ENCODE data around the gene CYGB. TPM values are rescaled to one million over a fixed set of nuclear protein-coding genes. Genes with fewer than 3 reads are reported as not detected.

CYGB gene
- under 1 TPM; 0.26 to 0.66 (median 0.33) TPM for total RNA-seq (2021; fragmentation: NEBNext Ultra II Directional; extraction: Animal tissue kit (Norgen Biotek cat#: 25700))
- long read RNA-seq, partial matches to known transcripts, result 1 of 1 reads
- long read RNA-seq, other reads (novel, unspliced or antisense), result 0 of 1 reads

- TF ChIP-seq CTCF (IDR thresholded peaks at IDR 0.05), result no peak
- Mint-ChIP-seq H3K4me1 (ENCODE audit: low read depth) (peaks cover 13% of the 10 kb centered on the region), H3K4me3 (no peak within 1 kb of the TSS), H3K27ac (no peak within 1 kb of the TSS), H3K27me3 (ENCODE audit: insufficient read depth) (peaks cover 24% of the 10 kb centered on the region), H3K36me3 (ENCODE audit: low read depth) (no peaks in the 10 kb centered on the region), H3K9me3 (no peaks in the 10 kb centered on the region)
- no peak for DNase-seq
Observed at GRCh38 chr17:76537578-76538280, at the start of gene CYGB. CYGB (minus strand) TSS chr17:76537709; CDS start chr17:76537542, 167 bp downstream.

GRCh38 chr17:76586741-76587487, 49.4 kb upstream of the CYGB start:
- peaks cover 26% of the 10 kb centered on the region for H3K27me3 Mint-ChIP-seq (ENCODE audit: insufficient read depth)

DNA sequence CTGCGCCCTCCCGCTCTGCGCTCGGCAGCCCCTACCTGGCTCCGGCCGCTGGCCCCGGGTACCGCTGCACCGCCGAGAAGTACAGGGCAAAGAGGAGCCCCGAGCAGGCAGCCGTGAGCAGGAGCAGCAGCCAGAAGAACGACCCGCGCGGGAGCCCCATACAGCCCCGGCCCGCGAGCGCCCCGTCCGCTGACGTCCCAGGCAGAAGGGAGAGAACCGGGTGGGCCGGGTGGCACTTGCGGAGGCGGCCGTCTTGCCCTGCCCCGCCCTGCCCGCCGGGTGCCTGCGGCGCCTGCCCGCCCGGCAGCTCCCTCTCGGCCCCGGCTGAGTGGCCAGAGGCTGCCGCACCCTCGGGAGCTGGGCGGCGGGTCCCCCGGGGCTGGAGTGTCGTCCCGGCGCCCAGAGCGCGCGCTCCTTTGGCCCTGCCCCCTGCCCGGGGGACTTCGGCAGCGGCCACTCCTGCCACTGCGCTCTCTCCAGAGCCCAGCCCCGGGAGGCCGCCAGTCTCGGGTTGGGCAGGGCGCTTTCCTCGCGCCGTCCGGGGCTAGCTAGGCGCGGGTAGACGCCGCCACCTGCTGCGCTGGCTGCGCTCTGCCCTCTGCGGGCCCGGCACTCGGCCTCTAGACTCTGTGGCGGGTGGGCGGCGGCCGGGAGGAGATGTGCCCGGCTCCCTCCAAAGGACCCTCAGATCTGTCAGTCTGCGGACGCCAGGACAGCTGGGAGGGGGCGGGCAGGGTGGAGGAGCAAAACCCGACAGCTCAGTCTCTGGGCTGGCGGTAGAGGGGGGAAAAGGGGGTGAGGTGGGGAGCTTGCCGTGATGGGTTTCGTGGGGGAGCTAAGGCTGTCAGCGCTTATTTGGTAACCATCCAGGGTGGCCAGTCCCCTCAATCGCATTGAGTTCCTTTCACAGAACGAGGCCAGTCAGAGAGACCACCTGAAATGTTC, 48.4 kb upstream of the CYGB start, which contains the start of gene ST6GALNAC2:
Gene ST6GALNAC2 (minus strand): TSS at position 212 of the 945 bp plus-strand sequence. CDS start 52 bp downstream, at position 160.
- Mint-ChIP-seq H3K4me1 (ENCODE audit: low read depth) (no peaks in the 10 kb centered on the region), H3K27ac (no peak within 1 kb of the TSS)
- DNase-seq, result peak; percentile 17

More at GRCh38 chr17:76586741-76587487, 49.4 kb upstream of the CYGB start:
- Mint-ChIP-seq H3K27ac (no peak overlapping the region), H3K4me1 (ENCODE audit: low read depth) (no peaks in the 10 kb centered on the region), H3K36me3 (ENCODE audit: low read depth) (no peaks in the 10 kb centered on the region), H3K4me3 (no peak overlapping the region), H3K9me3 (no peaks in the 10 kb centered on the region)
- no peak for DNase-seq
- no peak for TF ChIP-seq CTCF (IDR thresholded peaks at IDR 0.05)

GRCh38 chr17:76585033-76585648, 47.6 kb upstream of the CYGB start:
- DNase-seq, result no peak
- Mint-ChIP-seq H3K27ac (no peak overlapping the region), H3K36me3 (ENCODE audit: low read depth) (no peaks in the 10 kb centered on the region), H3K27me3 (ENCODE audit: insufficient read depth) (peaks cover 26% of the 10 kb centered on the region), H3K9me3 (no peaks in the 10 kb centered on the region), H3K4me3 (peak overlapping the region; percentile 77), H3K4me1 (ENCODE audit: low read depth) (no peaks in the 10 kb centered on the region)
- no peak for TF ChIP-seq CTCF (IDR thresholded peaks at IDR 0.05)

More for the DNA sequence above, 48.4 kb upstream of the CYGB start, which contains the start of gene ST6GALNAC2:
- H3K9me3 Mint-ChIP-seq, result no peaks in the 10 kb centered on the region
- peaks cover 26% of the 10 kb centered on the region for H3K27me3 Mint-ChIP-seq (ENCODE audit: insufficient read depth)
- H3K4me3 Mint-ChIP-seq, result peak within 1 kb of the TSS; percentile 77
- TF ChIP-seq CTCF (IDR thresholded peaks at IDR 0.05), result peak; percentile 43; the same call in 1 of the 2 replicates
- H3K36me3 Mint-ChIP-seq (ENCODE audit: low read depth), result no peaks in the 10 kb centered on the region

Measured in HFFc6 (cell line).